Prostate gland (tissue), 2 donors: ENCODE measurements around the gene SBNO2. TPM values are rescaled to one million over a fixed set of nuclear protein-coding genes. Genes with fewer than 3 reads are reported as not detected.
A peak's percentile ranks its signal among the peaks of the same experiment; 100 is the strongest.

ENCODE experiments used
- DNase-seq: peaks from one replicate; pipeline ENCODE4 v3.0.0-alpha.2; 2019; ENCODE audit warnings: low spot score
- H3K27ac ChIP-seq, 2 donors: fragments of 200-600 bp; sonication (generic); 2 replicates each; pipeline ENCODE4 v1.5.1; 2017 to 2019
- H3K27me3 ChIP-seq: fragments of 200-600 bp; sonication (generic); replicated peaks from 2 replicates; pipeline ENCODE4 v1.5.1; 2019; ENCODE audit not compliant: insufficient read depth
- H3K36me3 ChIP-seq, 2 donors: fragments of 200-600 bp; sonication (generic); 1 replicate in 1 of 2; 2 replicates in 1 of 2; pipeline versions ENCODE4 v1.5.1 to v1.8.1; 2017 to 2019
- H3K4me1 ChIP-seq: fragments of 200-600 bp; sonication (generic); replicated peaks from 2 replicates; pipeline ENCODE4 v1.5.1; 2019
- H3K4me3 ChIP-seq, 2 donors: fragments of 200-600 bp; sonication (generic); 2 replicates each; pipeline ENCODE4 v1.5.1; 2017 to 2019
- H3K9me3 ChIP-seq: fragments of 200-600 bp; sonication (generic); 2 replicates; pipeline ENCODE4 v1.5.1; 2017
- POLR2A ChIP-seq: fragments of 450-650 bp; IDR thresholded peaks from one replicate; pipeline ENCODE4 v1.6.1; 2016; ENCODE audit warnings: antibody characterized with exemption, mild to moderate bottlenecking
- POLR2AphosphoS5 ChIP-seq: sonication (generic); formaldehyde crosslinking; IDR thresholded peaks from one replicate; pipeline ENCODE4 v1.6.1; 2017; ENCODE audit warnings: antibody characterized with exemption
- WGBS: methylation state at CpG from one replicate; pipeline ENCODE4 v1.1.5; 2018; 5-methylcytosine and 5-hydroxymethylcytosine counted together
- intact Hi-C: fragments of 100-400 bp; cut with DNase I; formaldehyde crosslinking; loops from one replicate; pipeline ENCODE4 v1.14.2; 2022
- total RNA-seq, 2 donors: library from RNA; depleted of rRNA; stranded (reverse); fragments of >200 nt; gene quantifications; one replicate each; pipeline ENCODE4 v1.1.0, GENCODE V29; 2016
- TF ChIP-seq, protein P1 (sequence below), 4 experiments: fragments of 200-600 bp in 2 of 4; fragments of 450-650 bp in 2 of 4; sonication (generic) in 2 of 4; IDR thresholded peaks; 1 replicate in 3 of 4; 2 replicates in 1 of 4; pipeline ENCODE4 v1.5.1; 2016 to 2019; ENCODE audit warnings: antibody characterized with exemption in 4 of 4, mild to moderate bottlenecking in 2 of 4, moderate library complexity in 2 of 4

Gene SBNO2
- total RNA-seq, 2 donors from 2014 or later = 32.5 to 79.9 TPM

GRCh38 chr19:1170938-1171754 is 2.9 kb downstream of the SBNO2 start:
- 48% methylated on average over 38 of the region's 38 CpGs for WGBS

GRCh38 chr19:1169921-1170885 is 3.9 kb downstream of the SBNO2 start:
- no peaks in the 10 kb centered on the region for H3K9me3 ChIP-seq
- intact Hi-C loops = loop anchor here (5.0 kb wide), 1 partner anchor 38 kb away; no protein-coding TSS in a partner anchor
- H3K4me1 ChIP-seq = peaks cover 22% of the 10 kb centered on the region
- WGBS = 68% methylated on average over 48 of the region's 52 CpGs
- H3K27ac ChIP-seq = peak overlapping the region; percentile 62 to 69
- TF ChIP-seq POLR2AphosphoS5 = peak; percentile 55
- TF ChIP-seq, protein P1, sequence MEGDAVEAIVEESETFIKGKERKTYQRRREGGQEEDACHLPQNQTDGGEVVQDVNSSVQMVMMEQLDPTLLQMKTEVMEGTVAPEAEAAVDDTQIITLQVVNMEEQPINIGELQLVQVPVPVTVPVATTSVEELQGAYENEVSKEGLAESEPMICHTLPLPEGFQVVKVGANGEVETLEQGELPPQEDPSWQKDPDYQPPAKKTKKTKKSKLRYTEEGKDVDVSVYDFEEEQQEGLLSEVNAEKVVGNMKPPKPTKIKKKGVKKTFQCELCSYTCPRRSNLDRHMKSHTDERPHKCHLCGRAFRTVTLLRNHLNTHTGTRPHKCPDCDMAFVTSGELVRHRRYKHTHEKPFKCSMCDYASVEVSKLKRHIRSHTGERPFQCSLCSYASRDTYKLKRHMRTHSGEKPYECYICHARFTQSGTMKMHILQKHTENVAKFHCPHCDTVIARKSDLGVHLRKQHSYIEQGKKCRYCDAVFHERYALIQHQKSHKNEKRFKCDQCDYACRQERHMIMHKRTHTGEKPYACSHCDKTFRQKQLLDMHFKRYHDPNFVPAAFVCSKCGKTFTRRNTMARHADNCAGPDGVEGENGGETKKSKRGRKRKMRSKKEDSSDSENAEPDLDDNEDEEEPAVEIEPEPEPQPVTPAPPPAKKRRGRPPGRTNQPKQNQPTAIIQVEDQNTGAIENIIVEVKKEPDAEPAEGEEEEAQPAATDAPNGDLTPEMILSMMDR (IDR thresholded peaks at IDR 0.05) = no peak
- no peaks in the 10 kb centered on the region for H3K27me3 ChIP-seq
- no peaks in the 10 kb centered on the region for H3K36me3 ChIP-seq
- H3K4me3 ChIP-seq = no peak overlapping the region
- peak; percentile 53 for DNase-seq

More at GRCh38 chr19:1170938-1171754, 2.9 kb downstream of the SBNO2 start:
- peak overlapping the region; percentile 1 to 100 for H3K4me3 ChIP-seq
- H3K36me3 ChIP-seq = no peaks in the 10 kb centered on the region
- TF ChIP-seq POLR2A (no peak), POLR2AphosphoS5 (no peak)
- TF ChIP-seq, protein P1 (IDR thresholded peaks at IDR 0.05) = no peak
- H3K4me1 ChIP-seq = peaks cover 22% of the 10 kb centered on the region
- H3K27ac ChIP-seq = peak overlapping the region; percentile 89 to 97
- intact Hi-C loops = loop anchor here (5.0 kb wide), 1 partner anchor 39 kb away; no protein-coding TSS in a partner anchor
- DNase-seq = no peak
- H3K9me3 ChIP-seq = no peaks in the 10 kb centered on the region
- H3K27me3 ChIP-seq = no peaks in the 10 kb centered on the region

DNA sequence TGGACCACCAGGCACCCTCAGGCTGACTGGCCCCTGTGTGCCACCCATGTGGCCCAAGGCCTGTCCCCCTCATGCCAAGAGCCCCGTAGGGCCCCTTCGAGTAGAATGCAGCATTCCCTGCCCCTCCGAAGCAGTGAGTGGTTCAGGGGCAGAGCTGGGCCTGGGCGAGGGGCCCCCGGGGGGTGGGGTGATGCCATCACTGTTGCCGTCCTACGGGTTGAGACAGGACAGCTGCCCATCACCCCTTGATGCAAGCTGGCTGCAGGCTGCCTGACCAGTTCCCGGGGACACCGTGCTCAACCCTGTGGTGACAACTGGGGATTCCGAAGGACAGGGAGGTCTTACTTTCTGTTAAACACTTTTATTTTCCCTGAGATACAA is 4.7 kb downstream of the SBNO2 start:
- Histone ChIP-seq H3K9me3 (no peaks in the 10 kb centered on the region), H3K4me3 (peak overlapping the region in 1 of 2 donors; percentile 6), H3K27me3 (no peaks in the 10 kb centered on the region), H3K4me1 (peaks cover 22% of the 10 kb centered on the region), H3K27ac (peak overlapping the region; percentile 62 to 69), H3K36me3 (no peaks in the 10 kb centered on the region)
- intact Hi-C loops = no loop called here
- TF ChIP-seq, protein P1 (IDR thresholded peaks at IDR 0.05) = no peak
- TF ChIP-seq POLR2A = no peak
- no peak for TF ChIP-seq POLR2AphosphoS5
- no peak for DNase-seq
- WGBS = 65% methylated on average over 8 of the region's 10 CpGs

GRCh38 chr19:1168572-1169410 is 5.3 kb downstream of the SBNO2 start:
- Histone ChIP-seq H3K4me3 (peak overlapping the region in 1 of 2 donors; percentile 6), H3K9me3 (no peaks in the 10 kb centered on the region), H3K36me3 (no peaks in the 10 kb centered on the region), H3K27ac (peak overlapping the region; percentile 62 to 69), H3K4me1 (peaks cover 22% of the 10 kb centered on the region), H3K27me3 (no peaks in the 10 kb centered on the region)
- 75% methylated on average over 42 of the region's 50 CpGs for WGBS
- intact Hi-C loops = no loop called here
- DNase-seq = peak; percentile 46
- TF ChIP-seq POLR2A (peak; percentile 35), POLR2AphosphoS5 (peak; percentile 42)
- TF ChIP-seq, protein P1 (IDR thresholded peaks at IDR 0.05) = no peak
